HG03039 (cell line): ENCODE measurements around the gene DPYSL5.
"Not testable (repeated sequence)": the region's sequence is repeated elsewhere in the genome, so short reads cannot be mapped to it uniquely, and the experiment has no call there.

Source experiments
- ATAC-seq: cut with Tn5 transposase; IDR thresholded peaks from one replicate; pipeline ENCODE4 v1.9.1; 2021; ENCODE audit warnings: mild to moderate bottlenecking, moderate library complexity; ENCODE audit not compliant: unreplicated experiment

Gene DPYSL5

DNA sequence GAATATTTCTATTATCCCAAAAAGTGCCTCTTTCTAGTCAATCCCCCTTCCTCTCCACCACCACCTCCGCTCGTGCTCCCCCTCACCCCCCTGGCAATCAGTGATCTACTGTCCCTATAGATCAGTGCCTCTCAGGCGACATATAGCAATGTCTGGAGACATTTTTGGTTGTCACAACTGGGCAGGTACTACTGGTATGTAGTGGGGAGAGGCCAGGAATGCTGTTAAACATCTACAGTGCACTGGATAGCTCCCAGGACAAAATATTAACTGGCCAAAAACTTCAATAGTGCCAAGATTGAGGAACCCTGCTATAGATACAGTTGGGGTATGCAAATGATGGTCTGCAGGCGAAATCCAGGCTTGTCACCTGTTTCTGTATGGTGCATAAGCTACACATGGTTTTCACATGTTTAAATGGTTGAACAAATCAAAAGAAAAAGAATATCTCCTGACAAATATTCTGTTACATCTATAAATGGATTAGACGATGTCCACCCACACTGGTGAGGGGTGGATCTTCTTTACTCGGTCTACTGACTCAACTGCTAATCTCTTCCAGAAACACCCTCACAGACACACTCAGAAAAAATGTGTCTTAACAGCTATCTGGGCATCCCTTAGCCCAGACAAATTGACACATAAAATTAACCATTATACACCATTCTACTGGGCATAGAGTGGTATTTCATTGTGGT, 25.5 kb downstream of the DPYSL5 start:
- ATAC-seq: no peak

DNA sequence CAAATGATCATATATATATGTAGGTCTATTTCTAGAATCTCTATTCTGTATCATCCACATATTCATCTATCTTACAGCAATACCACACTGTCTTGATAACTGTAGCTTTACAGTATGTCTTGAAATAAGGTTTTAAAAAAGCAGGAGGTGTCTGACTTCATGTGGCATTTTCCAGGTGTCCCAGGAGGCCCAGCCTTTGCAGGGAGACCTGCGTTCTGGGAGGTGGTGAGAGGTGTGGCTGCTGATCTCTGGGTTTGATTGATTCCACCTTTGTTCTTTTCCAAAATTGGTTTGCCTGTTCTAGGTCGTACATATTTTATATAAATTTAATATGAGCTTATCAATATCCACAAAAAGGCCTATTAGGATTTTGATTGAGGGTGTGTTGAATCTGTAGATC, 26.6 kb downstream of the DPYSL5 start:
- ATAC-seq: no peak

DNA sequence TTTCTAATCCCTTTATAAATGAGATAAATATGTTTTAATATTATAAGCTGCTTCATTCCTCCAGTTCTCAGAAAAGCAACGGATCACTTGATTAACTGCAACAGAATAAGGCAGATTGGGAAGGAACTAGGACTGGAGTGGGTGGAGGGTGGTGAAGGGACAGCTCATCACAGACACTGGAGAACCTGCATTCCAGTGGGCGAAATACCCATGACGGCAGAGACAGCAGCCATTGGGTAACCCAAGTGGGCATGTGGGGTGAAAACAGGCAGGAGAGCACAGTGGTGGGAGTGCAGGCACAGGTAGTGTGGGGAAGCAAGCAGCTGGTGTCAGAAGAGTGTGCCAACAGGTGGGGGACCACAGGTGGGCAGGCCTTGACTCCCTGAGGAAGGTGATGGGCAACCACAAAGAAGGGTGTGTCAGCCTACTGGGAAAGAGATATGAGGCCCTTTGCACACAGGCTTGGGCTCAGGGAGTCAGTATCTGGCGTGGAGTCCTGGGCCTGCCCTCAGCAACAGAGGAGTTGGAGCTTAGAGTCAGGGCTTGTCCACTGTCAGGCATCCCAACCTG, 27.2 kb downstream of the DPYSL5 start:
- no peak for ATAC-seq

DNA sequence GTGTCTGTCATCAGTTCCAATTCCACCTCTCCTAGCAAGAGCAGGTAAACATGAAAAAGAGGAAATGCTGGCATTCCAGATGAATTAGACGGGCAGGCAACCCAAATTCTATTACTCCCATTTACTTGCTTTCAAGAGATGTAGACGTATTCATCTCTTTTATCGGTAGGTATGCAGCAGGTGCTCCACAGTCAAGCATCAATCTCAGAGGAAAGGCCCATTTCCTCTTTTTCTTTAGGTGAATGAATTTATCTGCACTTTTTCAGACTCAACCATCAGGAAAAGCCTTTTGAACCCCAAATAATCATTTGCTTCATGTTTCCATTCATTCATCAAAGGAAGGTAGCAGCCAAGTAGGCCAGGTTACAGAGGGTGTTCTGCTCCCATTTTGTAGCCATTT, 27.9 kb downstream of the DPYSL5 start:
- no peak for ATAC-seq

DNA sequence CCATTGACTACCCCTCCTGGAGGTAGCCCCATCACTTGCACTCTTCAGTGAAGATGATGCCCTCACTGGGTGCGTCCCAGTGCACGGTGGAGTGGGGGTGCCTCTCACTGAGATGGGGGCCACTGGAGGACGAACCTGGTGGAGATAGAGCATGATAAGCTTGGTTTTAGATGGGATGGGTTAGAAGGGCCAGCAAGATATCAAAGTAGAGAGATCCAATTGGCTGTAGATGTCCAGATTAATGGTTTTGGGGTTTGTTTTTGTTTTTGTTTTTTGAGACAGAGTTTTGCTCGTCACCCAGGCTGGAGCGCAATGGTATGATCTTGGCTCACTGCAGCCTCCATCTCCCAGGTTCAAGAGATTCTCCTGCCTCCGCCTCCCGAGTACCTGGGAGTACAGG, 28.3 kb downstream of the DPYSL5 start:
- no peak for ATAC-seq

DNA sequence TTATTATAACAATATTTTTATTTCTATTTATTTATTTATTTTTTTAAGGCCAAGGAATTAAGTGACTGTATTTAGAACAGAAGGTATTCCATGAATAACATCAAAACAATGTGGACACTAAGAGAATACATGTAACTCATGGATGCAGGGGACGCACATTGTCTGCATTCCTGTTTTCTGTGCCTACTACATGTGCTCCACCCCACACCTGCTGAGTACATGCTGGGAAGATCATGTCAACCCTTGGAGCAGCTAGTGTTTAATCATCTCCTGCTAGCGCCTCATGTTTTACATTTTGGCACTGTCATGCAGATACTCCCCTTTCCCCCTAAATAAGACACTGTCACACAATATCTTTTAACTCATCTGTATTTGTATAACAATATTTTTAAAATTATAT, 29.3 kb downstream of the DPYSL5 start:
- ATAC-seq: no peak

DNA sequence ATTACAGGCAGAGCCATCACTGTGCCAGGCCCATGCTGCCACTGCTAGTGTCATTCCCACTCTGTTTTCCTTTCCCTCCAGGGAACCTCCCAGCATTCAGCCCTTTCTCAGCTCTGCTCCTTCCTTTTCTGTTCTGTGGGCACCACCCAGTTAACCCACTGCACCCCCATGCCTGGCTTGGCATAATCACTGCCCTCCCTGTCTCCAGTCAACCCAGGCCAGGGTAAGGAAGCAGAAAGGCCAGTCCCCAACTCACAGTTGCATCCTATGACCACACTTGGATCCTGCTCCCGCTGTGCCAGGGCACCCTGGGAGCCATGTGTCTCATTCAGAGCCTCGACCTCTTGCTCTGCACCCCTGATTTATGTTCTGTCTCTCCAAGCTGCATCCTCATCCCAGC, 32.2 kb downstream of the DPYSL5 start:
- ATAC-seq: no peak

DNA sequence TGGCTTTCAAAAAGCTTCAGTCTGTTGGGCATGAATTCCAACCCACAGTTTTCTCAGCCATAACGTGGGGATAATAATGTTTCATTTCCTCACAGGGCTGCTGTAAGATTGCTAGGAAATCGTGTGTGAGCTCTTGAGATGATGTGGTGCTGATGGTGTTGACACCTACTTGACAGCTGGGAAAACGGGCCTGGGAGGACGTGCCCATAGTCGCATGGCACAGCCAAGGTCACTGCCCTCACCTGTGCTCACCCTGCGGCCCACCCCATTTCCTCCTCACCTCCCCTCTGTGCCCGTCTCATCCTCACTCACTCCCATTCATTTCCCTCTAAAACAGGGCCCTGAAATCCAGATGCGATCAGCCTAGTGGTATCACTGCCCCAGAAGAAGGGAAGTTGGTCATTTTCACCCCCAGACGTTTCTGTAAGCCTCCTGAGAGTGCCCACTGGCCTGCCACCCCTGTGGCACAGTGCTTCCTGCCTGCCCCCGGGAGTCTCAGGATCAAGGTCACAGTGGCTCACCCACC, 33.0 kb downstream of the DPYSL5 start:
- ATAC-seq: no peak

DNA sequence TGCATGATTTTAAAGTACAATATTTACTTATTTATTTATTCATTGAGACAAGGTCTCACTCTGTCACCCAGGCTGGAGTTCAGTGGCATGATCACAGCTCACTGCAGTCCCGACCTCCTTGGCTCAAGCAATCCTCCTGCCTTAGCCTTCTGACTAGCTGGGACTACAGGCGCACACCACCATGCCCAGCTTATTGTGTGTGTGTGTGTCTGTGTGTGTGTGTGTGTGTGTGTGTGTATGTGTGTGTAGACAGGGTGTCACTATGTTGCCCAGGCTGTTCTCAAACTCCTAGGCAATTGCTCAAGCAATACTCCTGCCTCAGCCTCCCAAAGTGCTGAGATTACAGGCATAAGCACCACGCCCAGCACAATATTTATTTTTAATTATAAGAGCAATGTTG, 34.3 kb downstream of the DPYSL5 start:
- not testable (repeated sequence) for ATAC-seq

DNA sequence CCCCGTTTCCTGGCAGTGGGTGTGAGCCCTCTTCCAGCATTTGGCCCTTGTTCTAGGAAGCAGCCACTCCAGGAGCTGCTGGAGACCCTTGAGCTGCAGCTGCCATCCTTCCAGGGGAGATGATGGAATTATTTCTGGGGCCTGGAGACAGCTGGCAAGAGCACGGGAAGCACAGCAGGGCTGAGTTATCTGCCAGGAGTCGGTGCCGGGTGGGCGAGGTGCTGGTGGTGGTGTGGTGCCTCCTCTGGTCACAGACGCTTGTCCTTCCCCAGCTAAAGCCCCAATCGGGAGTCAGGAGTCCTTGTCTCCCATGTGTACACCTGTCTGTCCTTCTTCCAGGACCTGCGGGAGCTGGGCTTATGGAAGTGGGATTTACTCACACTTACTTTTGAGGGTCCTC, 36.0 kb downstream of the DPYSL5 start:
- no peak for ATAC-seq

DNA sequence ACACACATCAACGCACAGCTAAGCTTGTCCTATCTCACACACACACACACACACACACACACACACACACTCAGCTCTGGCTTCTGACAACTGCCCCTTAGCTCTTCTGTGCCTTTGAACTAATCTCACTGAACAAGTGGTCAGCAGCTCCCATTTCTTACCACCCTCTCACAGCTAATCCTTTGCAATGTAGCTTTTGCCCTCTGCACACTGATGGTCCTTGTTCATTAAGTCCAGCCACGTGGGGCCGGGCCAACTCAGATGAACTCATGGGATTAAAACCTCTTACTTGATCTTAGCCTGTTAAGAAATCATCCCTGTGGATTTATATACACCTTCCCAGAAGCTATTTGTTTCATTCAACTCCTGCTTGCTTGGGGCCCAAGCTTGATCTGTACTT, 36.6 kb downstream of the DPYSL5 start:
- no peak for ATAC-seq

DNA sequence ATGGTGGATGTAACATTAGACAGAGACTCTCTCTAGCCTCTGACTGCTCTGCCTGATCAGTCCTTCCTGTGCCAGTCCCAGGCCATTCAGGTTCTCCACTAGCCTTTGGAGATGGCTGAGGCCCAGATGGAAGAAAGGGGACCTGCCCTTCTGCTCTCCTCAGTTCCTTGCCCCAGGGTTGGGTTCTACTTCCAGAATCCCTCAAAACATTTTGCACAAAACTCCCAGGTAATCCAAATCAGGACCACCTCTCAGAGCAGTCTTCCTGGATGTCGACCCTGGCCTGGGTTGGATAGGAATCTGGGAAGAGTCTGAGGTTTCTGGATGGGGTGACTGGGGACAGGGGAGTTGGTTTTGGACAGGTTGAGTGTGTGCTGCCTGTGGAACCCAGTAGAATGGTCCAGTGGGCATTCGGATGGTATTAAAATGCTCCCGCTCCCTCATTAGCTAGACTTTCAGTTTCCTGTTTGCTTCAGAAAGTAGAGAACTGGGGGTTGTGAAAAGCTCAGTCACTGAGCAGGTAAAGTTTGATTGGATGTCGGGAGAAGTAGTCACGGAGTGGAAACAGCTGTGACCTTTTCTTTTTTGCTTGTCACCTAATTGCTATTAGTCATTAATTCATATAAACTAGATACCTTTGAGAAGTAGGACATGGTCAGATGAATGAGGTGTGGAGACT, 37.9 kb downstream of the DPYSL5 start:
- no peak for ATAC-seq

DNA sequence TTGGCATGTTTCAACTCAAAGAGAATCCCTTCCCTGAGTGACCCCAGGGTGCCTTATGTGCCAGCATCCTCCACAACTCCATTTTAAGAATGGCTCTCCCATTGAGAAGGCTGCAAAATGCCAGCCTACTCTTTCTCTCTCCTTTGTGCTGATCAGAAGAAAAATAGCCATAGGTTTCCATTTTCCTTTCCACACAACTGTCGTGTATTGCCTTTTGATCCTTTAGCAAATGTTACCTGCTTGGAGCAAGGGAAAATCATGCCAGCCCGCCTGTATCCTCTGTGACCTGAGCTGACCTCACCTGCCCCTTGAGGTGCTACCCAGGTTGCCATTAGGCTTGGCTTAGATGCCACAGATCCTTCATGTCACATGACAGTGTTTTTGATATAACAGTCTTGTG, 38.8 kb downstream of the DPYSL5 start:
- ATAC-seq: no peak

DNA sequence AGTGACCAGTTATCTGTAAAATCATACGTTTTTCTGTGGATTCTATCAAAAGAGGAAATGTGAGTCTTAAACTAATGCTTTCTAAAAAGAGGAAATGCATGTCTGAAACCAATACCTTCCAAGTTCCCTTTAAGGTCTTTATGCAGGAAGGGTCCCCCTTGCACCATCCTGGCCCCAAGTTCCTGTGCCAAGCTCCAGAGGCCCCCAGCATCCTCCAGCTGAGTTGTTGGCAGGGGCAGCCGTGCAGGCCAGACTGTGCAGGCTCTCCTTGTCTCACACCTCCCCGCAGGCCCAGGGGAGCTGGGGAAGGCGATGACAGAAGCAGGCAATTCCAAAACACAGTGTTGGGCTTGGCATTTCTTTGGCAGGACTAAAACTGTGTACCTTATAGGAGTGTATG, 39.2 kb downstream of the DPYSL5 start:
- no peak for ATAC-seq

DNA sequence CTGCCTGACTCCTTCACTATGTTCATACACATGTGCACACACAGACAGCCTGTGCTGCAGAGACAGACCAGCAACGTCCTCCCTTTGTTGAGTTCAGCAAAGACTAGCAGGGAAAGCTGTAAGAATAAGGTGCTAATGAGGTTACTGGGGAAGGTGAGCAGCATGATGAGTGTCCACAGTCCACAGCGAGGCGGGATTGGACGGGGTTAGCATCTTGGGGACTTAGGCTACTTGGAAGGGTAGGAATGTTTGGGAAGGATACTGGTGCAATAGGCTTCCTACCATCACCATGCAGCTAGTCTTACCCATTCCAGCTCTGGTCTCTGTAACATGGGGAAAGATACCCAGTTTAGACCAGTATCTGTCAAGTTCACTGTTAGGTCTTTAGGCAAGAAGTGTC, 41.9 kb downstream of the DPYSL5 start:
- ATAC-seq: no peak

DNA sequence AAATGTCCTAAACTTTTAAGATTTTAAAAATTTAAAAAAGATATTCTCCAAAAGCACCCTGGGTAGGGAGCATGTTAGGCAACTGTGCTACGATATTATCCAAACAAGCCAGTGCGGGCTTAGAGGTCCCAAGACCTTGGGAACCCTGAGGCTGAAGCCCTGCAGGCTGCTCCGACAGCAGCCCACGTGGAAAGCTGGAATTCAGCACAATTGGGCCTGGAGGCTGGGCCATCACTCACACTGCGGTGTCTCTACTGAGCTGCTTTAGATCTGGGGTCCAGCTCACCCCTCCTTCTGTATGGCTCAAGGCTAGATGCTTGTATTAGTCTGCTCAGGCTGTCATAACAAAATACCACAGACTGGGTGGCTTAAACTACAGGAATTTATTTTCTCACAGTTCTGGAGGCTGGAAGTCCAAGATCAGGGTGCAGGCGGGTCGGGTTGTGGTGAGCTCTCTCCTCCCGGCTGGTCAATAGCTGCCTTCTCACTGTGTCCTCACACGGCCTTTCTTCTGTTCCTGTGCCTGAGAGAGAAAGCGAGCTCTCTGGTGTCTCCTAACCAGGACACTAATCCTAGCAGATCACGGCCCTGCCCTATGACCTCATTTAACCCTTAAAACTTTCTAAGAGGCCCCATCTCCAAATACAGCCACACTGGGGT, 42.5 kb downstream of the DPYSL5 start:
- no peak for ATAC-seq

DNA sequence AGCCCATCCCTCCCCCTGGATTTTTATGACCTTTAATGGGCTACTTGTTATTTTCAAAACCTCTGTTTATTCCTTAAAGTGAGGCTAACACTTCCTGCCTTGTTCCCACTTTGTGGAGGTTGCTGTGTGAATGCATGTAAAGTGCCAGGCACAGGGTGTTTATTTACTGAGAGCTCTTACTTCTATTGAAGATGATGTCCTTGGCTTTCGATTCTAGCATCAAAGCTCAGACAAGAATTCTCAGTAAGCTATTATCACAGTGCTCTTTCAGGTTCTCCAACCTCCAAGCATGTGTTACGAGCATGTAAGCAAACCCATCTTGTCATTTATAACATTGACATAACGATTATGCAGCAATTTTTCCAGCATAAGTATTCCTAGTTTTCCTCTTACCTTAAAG, 44.2 kb downstream of the DPYSL5 start:
- ATAC-seq: no peak

DNA sequence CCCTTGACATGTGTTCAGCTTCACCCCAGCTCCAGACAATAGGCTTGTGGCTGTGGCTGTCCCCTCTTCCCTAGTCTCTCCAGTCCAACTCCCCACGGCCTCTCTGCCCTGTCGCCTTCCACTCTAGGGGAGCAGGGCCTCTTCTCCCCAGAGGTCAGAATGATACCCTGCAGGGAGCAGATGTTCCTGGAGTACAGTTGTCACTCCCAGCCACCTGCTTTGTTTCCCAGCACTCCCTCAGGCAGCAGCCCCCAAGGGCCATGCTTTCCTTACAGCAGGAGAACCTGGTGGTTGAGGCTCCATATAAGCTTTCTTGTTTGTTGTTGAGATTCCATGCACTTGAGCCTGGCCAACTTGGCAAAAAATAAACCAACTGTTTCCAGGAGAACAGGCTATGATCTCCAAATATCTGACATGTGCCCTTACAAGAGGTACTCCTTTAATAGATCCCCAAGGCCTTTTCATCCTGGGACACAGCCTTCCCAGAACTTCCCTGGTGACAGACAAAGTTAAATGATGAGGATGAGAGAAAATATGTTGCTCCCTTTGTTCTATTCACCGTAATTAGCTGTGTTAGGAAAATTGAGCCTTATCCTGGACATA, 45.1 kb downstream of the DPYSL5 start:
- ATAC-seq: no peak

DNA sequence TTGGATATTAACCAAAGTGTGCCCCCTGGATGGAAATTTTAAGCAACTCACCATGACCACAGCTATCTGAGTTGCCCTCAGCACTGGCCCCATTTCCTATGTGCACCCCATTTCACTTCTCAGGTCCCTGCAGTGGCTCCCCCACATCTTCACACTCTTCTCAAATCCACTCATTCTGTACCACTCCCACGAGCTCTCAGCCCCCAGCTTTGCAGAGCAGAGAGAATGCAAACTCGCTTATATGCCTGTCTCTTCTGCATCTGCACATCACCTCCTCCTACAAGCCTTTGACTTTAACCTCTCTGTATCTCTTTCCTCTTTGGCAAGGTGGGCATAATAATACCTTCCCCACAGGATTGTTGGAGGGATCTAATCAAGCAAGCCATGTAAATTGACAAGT, 46.2 kb downstream of the DPYSL5 start:
- ATAC-seq: no peak

DNA sequence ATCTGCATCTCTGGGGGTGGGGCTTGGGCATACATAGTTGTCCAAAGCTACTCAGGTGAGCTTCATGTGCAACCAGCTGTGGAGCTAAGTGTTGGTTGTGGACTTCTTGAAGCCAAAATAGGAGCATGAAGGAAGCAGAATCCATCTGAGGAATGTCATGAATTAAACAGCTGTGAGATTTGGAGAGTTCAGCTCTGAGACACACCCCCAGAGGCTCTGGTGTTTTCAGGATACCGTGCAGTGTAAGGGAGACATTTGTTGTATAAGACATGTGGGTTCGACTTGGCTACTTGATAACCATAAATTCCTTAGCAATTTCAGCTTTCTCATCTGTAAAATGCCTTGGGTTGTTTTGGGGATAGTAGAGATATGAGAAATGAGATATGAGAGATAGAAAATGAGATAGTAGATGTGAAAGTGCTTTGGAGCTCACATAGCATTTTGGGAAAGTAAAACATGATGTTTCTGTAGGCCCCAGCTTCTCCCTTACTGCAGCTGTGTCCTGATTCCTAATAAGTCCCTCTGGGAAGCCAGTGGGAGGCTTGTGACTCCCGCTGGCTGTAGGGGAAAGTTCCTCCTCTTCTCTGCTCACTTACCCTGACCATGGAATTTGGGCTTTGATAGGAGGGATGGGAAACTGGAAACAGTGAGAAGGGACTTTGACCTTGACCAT, 50.0 kb downstream of the DPYSL5 start:
- ATAC-seq: no peak
